ENCODE measurements around the gene CATSPERZ. TPM values are rescaled to one million over a fixed set of nuclear protein-coding genes. Genes with fewer than 3 reads are reported as not detected.
A peak's percentile ranks its signal among the peaks of the same experiment; 100 is the strongest.

CATSPERZ gene
- total and polyA plus RNA-seq, 9 of the 15 experiments (the other 6 are each of a cell fraction or from before 2014, with no cell fraction given) = 0.86 to 8.5 (median 3.5) TPM

- no peak for TF ChIP-seq RREB1 (CRISPR knock-in tag; IDR thresholded peaks at IDR 0.05)
- TF ChIP-seq POLR2H (tag; IDR thresholded peaks at IDR 0.05; ENCODE audit: low read depth) = peak; percentile 78
- no peak for TF ChIP-seq ZNF512 (tag; IDR thresholded peaks at IDR 0.05)
- no peak for TF ChIP-seq CHD4 (IDR thresholded peaks at IDR 0.05; ENCODE audit: insufficient read depth, insufficient replicate concordance, low read depth, low read length, poor library complexity, severe bottlenecking)
- no peak for TF ChIP-seq NFXL1 (CRISPR knock-in tag; IDR thresholded peaks at IDR 0.05)
- no peak for TF ChIP-seq NR3C1 (CRISPR knock-in tag; IDR thresholded peaks at IDR 0.05)
- TF ChIP-seq HMG20B (CRISPR knock-in tag; IDR thresholded peaks at IDR 0.05) = no peak
- no peak for TF ChIP-seq HDAC3 (IDR thresholded peaks at IDR 0.05; ENCODE audit: borderline replicate concordance, partially characterized antibody)
- TF ChIP-seq NCOR1 (IDR thresholded peaks at IDR 0.05) = no peak
- TF ChIP-seq CREM (IDR thresholded peaks at IDR 0.05; ENCODE audit: low read depth) = no peak; the same call in 1 of the 2 replicates
- no peak for TF ChIP-seq ZNF551 (CRISPR knock-in tag; IDR thresholded peaks at IDR 0.05)
- TF ChIP-seq ATF2 (CRISPR knock-in tag; IDR thresholded peaks at IDR 0.05) = no peak
- TF ChIP-seq PPARD (CRISPR knock-in tag; IDR thresholded peaks at IDR 0.05) = no peak
- peak; percentile 88 for TF ChIP-seq NFRKB (IDR thresholded peaks at IDR 0.05; ENCODE audit: low read depth)
- TF ChIP-seq PURB (CRISPR knock-in tag; IDR thresholded peaks at IDR 0.05; ENCODE audit: low read depth) = no peak
- peak; percentile 81 for TF ChIP-seq RBFOX2 (IDR thresholded peaks at IDR 0.05; ENCODE audit: low read depth, low read length)
- peak; percentile 64; the same call in 1 of the 2 replicates for TF ChIP-seq BRD4 (IDR thresholded peaks at IDR 0.05)
- TF ChIP-seq SRSF7 (optimal IDR thresholded peaks at IDR 0.05; ENCODE audit: low read depth, low read length) = no peak
- peak; percentile 55; the same call in 1 of the 2 replicates for TF ChIP-seq POLR2AphosphoS2 (IDR thresholded peaks at IDR 0.05; ENCODE audit: low read length)
Observed at GRCh38 chr11:64304316-64305072, 4.3 kb downstream of the CATSPERZ start (continued).
